Mucosa of gallbladder (tissue), 1 donor: ENCODE measurements around the gene DNAJC15. TPM values are rescaled to one million over a fixed set of nuclear protein-coding genes. Genes with fewer than 3 reads are reported as not detected.

ENCODE experiments used
- DNase-seq: peaks from one replicate; pipeline ENCODE4 v3.0.0-alpha.2; 2020; ENCODE audit warnings: low spot score
- total RNA-seq: library from RNA; stranded (reverse); gene quantifications from one replicate; pipeline ENCODE4 v1.2.1, GENCODE V29; 2021
- donor health status: DM: no; HTN: no; CAD: no.

Gene DNAJC15
- total RNA-seq, 1 donor from 2014 or later = 17.6 TPM

DNA sequence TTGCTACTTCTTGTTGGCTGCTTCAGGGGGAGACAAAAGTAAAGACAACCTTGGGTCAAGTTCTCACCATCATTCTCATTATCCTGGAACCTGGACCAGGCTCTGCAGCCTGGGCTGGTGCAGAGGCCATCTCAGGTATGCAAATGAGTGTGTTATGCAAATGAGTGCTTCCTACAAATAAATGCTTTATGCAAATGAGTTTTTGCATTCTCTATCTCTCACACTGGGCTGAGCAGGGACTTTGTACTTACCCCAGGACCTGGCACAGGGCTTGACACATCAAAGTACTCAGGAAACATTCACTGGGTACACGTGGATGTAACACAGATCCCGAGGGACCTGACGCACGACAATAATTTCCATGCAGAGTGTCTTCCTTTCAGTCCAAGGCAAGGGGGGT lies 103.0 kb downstream of the DNAJC15 start:
- DNase-seq = no peak

DNA sequence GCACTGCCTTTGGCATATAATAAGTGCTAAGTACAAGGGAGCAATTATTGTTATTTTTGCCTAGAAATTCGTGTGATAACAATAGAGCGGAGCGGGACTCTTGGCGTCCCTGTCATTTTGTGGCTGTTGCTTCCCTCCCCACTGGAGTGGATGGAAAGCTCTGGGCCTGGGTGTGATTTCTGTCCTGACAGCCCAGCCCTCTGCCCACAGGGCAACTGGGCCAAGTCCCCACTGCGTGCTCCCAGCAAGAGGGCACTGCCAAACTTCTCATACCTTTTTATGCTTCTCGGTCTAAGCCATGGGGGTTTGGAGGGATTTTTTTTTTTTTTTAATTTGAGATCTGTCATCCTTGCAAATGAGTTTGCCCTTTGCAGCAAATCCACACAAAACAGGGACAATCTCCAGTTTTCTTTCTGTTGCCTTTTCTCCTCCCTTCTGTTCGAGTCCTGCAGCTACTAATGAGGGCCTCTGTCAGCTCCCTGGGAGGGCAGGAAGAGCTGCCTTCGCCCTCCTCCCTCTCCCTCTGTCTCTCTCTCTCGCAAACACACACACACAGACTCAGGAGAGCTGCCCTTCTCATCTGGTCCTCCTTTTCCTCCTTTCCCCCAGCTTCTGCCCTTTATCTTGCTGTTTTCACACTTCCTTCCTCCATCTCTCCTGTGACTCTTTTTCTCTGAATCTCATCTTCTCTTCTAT lies 103.9 kb downstream of the DNAJC15 start:
- DNase-seq = no peak

DNA sequence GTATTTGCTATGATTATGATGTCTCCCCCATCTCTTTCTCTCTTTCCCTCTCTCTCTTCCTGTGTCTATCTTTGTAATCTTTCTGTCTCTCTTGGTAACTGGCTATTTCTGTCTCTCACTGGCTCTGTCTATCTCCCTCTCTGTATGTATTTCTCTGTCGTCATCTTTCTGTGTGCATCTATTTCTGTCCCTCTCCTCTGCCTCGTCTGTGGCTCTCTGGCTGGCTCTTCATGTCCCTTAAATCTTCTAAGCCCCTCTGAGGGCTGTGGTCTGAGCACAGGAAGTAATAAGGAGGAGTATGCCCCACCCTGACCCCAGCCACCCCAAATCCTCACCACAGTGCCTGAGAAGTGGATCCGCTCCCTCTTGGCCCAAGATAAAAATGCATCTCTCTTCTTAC lies 104.4 kb downstream of the DNAJC15 start:
- DNase-seq = no peak

DNA sequence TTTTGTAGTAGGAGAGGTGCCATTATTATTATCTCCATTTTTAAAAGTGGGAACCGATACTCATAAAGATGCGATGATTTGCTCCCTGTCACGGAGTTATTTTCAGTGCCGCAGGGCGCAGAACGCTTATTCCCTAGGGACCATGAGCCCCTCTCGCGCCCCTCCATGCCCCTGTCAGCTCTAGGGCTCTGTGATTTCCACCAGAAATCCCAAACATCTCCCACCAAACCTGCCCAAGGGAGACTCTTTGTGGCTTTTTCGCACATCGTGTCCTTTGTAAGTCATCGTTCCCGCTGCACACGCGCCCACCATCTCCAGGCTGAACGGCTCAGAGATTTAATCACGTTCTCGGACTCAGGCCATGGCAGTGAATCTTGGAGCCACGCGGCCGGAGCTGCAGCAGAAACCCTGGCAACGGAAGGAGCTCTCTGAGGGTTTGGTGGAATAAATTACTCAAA lies 105.1 kb downstream of the DNAJC15 start:
- no peak for DNase-seq

DNA sequence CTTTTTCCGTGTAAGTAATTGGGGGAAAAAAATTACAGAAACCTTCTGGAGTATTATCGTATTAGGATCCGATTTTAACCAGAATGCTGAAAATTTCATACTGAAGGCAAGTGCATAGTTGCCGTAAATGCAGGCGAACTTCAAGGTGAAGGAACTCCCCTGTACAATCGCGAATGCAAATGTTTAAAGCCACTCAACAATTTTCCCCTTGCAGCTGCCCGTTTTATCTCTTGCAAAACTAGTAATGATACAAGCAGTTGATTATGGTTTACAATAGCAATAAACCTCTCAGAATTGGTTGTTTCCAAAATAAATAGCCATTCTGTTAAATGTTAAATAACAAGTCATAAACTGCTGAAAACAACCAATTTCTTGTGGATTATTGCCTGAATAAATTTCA lies 105.7 kb downstream of the DNAJC15 start:
- DNase-seq = no peak

DNA sequence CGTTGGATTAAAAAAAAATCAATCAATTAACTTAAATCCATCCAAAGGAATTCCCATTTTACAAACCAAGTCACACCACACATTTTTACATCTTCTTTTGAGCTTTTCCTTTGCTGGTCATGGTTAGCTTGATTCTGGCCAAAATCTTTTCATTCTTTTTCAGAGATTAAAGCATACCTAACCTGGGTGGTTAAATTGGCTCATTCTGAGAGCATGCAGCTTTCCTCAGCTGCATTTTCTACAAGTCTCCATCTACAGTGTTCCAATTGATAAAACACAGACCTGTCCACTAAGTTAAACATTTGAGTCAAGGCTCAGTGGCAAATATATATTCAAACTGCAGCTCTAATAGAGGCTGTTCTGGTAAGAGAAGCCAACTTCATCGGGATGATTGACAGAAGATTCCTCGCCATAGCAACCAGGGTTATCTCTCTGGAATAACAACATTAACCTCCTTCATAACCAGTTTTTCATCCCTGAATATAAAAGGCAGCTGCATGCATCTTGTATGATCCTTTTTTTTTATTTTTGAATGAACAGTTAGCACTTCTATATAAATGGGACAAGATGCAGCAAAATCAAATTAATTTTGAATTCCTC lies 106.2 kb downstream of the DNAJC15 start:
- no peak for DNase-seq

DNA sequence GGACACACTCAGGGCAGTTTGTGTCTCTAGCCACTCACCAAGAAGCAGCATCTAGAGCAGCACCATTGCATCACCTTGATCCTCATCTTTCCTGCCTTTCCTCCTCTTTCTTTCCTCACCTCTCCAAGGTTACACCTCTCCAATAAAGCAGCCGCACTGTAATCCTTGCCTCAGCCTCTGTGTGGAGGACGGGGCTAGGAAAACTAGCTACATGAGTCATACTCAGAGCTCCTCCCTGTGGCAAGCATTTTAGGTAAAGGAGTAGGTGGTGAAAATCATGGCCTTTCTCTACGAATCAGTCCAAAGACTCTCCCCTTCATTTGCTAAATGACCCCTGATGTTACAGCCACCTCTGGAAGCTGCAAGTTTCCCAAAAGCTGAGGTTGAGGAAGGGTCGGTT lies 108.9 kb downstream of the DNAJC15 start:
- peak; percentile 28 for DNase-seq

DNA sequence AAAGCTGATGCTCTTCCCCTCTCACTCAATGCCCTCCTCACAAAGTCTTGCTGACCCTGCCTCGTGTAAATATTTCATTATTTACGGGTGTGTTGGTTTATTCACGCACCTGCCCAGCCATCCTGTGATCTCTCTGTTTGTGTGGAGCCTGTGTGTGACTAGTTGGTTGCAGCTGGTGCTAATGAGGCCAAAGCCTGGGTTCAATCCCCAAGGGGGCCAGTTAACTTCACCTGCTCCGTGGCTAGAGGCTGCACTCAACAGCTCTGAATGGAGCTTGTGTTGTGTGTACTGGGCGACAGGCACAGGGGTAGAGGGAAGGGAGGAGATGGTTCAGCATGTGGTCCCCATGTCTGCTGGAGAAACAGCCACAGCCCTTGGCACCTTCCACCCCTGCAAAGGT lies 109.5 kb downstream of the DNAJC15 start:
- DNase-seq = no peak

DNA sequence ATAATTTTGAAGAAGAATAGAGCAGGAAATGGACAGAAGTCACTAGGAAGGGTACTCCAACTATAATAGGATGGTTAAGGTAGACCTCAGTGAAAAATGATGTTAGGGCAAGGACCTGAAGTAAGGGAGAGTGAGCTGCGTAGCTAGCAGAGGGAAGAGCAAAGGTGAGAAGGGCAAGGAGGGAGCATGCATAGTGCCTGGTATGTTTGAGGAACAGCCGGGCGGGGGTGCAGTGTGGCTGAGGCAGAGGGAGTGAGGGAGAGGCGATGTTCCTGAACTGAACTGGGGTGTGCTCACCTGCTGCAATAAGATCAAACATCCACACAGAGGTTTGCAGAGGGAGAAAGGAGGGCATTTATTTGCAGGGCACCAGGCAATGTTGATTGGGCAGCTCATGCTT lies 110.4 kb downstream of the DNAJC15 start:
- DNase-seq = no peak

DNA sequence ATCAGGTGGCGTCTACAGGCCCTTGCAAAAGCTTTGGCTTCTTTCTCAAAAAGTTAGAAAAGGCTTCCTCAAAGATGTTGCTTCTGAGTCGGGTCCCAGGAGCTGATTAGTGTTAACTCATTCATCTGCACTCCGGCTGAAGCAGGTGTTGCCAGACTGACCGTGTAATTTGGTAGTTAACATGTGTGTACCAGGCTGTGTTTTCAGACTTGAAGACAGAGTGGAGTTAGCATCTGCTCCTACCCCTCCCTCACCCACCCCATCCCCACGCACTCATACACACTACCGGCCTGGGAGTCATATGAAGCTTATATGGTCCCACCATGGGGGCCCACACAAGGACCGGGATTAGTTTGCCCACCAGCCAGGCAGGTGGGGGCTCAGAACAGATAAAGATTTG lies 111.5 kb downstream of the DNAJC15 start:
- no peak for DNase-seq

DNA sequence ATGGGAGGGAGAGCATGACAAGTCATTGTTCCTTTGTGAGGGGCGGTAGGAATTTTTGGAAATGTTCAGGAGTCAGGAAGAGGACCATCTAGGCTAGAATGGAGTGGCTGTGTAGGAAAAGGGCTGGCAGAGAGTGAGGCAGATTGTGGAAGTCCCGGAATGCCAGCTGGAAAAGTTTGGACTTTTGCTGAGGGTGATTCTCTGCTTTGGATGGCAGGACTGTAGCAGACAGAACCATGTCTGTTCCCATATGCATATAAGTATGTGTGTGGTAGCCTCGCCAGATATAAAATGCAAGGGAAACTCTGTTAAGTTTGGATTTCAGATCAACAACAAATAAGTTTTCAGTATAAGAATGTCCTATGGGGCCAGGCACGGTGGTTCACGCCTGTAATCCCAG lies 112.1 kb downstream of the DNAJC15 start:
- DNase-seq = no peak

DNA sequence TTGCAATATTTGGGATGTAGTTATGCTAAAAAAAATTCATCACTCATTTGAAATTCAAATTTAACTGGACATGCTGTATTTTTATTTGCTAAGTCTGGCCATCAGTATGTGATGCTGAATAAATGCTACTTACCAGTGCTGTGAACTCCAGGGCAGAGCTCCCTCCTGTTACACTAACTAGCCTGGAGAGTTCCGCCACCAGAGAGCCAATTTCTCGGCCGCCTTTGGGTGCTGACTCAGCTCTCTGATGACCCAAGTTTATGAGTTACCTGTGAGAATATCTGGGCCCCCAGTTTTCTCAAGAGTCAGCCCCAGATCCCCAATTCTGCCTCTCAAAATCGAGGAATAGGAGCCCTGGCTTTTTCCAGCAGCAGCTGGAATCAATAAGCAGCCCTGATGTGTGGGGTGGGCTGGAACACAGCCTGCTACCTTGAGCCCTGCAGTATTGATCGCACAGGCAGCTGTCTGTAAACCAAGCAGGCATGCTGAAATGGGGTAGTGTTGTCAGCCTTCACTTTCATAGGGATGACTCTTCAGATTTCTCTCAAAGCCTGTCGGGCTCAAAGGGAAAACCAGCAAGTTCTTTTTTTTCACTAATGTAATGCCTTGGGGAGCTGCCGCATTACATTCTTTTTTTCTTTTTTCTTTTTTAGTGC lies 113.7 kb downstream of the DNAJC15 start:
- no peak for DNase-seq

DNA sequence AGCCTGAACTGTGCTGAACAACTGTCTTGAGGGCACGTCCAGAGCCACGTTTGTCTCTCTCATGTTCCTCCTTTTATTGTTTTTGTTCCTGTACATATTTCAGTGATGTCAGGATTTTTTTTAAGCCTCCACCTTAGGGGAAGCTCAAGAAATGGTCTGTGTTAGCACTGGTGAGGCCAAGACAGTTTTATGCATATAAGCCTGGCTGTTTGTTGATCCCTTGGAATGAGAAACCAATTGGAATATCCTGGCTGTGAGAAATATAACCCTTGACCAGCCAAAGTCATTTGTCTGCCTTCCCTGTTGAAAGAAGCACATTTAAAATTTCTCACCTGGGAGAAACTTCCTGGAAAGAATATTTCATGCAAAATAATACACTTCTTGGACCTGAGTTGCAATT lies 115.8 kb downstream of the DNAJC15 start:
- no peak for DNase-seq

DNA sequence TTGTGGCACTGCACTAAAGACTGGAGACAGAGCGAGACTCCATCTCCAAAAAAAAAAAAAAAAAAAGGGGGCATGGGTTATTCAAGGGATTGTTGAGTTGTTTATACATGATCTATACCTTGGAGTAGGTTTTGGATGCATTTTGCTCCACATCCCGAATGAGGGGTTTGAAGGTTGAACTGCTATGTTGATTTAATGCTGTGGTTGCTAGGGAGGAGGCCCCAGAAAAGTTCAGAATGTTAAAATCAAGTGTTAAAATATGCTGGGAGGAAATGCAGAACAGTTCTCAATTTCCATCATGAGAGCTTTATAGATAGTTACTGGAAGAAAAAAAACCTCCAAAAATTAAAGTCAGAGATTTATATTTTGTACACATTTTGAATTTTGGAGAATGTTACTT lies 116.5 kb downstream of the DNAJC15 start:
- no peak for DNase-seq

DNA sequence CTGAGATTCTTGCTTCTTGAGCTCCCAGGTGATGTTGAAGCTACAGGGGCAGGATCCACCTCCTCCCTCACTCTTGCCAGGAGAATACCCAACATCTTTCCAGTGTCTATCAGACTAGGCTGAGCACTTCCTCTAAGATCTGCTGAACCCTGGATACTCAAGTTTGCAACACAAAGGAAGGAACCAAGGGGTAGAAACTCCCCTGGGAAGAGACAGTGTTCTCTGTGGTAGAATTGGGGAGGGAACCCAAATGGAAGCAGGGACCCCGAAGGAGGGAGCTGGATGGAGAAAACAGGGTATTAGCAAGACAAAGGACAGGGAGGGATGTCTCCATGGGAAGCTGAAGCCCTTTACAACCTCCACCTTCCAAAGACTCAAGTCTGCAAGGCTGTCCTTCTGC lies 117.6 kb downstream of the DNAJC15 start:
- DNase-seq = no peak

DNA sequence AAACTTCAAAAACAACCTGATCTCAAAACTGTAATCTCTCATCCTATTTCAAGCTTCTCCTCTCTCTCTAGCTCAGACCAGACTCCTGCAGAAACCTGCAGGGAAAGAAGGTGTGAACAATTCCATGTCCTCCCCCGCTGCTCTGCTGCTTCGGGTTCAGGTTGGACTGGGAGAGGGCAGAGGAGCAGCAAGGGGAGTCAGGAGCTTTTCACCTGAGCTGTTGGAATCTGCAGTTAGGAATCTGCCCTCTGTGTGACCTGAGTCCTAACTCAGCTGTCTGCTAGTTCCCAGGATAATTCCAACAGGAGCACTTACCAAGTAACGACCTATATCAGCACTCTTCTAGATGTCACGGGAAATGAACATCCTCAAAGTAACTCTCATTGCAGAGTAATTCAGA lies 118.3 kb downstream of the DNAJC15 start:
- no peak for DNase-seq

DNA sequence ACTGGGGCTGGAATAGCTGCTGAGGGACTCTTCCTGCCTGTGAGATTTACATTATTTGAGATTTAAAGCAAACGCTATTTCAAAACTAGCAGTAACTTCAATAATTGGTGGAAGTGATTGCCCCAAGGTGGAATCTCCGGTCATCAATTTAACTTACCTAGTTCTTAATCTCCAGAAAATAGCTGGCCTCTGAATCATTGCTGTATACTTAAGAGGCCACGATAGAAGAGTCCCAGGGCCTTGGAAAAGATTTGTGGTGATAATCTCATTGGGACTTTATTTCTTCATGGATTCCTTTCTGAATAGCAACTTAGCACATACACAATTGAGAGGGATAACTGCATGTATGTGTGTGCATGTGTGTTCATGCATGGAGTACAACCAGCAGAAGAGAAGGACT lies 120.2 kb downstream of the DNAJC15 start:
- DNase-seq = no peak

DNA sequence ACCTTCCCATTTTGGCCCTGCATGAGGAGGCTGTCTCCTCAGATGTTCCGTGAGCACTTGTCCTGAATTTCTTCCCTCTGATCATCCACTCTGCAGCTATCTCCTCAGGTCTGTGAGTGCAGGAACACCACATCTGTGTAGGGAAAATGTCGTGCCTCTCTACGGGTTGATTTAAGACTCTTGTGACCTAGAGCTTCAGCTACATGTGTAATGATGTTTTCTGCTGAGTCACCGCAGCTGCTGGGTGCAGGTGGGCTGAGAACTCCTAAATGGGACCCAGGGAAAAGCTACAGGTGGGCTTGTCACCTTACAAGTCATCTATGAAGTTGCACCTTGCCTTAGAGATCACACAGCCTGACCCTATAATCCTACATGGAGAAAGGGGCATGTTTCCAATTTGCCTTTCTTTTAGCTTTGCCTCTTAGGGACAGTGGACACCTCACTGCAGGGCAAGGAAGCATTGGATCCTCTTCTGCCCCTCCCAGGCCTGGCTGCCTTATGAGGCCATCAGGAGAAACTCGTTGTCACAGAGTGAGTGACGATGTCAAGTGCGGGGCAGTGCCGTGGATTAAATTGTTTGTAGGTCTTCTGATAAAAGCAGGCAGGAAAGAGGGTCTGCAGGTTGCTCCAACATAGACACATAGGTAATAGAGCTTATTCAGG lies 122.3 kb downstream of the DNAJC15 start:
- DNase-seq = no peak

DNA sequence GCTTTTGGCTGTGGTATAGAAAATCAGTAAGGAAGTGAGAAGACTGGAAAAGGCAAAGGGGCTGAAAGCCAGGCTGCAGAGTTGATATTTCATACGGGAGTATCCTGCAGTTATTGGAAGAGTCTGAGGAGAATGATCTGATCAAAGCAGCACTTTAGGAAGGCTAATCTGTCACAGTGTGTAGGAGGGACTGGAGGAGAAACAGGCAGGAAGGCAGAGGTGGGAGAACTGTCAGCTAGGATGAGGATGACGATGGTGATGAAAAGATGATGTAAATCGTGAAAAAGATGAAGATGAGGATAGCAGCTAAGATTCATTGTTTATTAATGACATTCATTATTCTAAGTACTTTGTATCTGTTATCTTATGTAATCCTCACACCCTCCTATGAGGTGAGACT lies 123.0 kb downstream of the DNAJC15 start:
- DNase-seq = no peak

DNA sequence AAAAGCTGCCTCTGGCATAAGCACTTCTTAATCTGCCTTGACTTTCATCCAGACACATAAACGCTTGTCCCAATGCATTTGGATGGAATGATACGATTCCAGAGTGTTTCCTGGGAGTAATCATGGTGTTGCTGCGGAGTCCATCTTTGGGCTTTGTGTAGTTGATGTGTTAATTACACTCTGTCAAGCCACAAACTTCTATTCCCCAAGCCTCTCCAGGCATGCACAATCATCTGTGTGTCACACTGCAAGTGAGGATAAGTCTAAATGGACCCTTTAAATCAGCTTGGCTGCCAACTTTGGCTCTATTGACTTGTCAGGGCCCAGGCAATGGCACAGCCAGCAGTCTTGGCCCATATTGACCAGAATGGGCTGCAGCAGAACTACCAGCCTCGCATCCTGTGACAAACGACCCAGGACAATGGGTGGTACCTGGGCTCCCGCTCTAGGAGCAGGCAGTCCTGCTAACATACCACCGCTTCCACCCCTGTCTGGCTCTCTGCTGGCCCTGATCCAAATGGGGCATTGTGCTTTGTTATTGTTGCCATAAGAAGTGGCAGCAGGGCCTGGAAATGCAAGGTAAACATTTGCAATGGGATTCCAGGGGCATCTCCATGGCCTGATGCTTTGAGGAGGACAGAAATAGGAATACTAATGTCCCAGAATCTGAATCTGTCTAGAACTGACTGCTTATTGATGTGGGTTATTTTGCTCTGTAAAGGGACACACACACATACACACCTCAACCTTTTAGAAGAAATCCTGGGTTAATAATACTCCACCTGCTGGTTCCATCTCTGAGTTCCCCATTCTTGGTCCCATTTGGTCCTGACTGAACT lies 127.2 kb downstream of the DNAJC15 start:
- no peak for DNase-seq

DNA sequence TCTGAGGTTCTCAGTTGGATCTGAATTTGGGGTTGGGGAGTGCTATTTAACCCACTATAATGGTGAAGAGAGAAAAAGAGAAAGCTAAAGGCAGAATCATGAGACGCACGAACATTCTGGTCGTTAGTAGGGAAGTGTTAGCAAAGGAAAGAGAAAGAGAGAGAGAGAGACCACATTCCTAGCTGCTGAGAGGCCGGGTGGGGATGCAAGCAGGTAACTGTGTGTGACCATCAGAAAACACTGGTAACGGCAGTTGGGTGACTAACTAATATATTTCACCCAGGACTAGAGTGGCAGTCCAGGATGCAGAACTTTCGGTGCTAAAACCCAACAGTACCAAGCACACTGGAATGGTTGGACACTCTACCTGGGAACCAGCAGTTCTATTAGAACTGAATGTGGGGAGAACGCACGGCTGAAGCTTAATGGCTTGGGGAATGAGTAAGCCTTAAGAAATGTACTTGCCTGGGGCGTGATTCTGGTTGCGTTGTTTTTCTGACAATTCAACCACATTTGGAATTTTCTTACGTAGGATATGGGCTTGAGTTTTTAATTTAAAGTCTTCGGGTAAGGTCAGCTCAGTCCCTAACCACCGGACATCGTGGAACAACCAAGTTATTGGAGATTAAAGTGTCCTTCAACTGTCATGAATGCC lies 130.2 kb downstream of the DNAJC15 start:
- DNase-seq = no peak
